Astrocyte (in vitro differentiated cells and primary cell): ENCODE results near the gene ELP4. TPM values are rescaled to one million over a fixed set of nuclear protein-coding genes. Genes with fewer than 3 reads are reported as not detected.

ENCODE experiments used
- DNase-seq: peaks from one replicate; pipeline ENCODE4 v3.0.0-alpha.2; 2010; ENCODE audit warnings: low read depth
- FAIRE-seq: peaks from 2 replicates; lab custom pipeline; 2011; peaks lifted over from hg19 to GRCh38; lab: Jason Lieb, UNC
- H2AFZ ChIP-seq: 2 replicates; pipeline ENCODE4 v1.6.0; 2012; ENCODE audit warnings: low read depth, low read length, inconsistent platforms
- H3K27ac ChIP-seq: 2 replicates; pipeline ENCODE4 v1.5.1; 2011; ENCODE audit warnings: low read depth, low read length, inconsistent platforms
- H3K27me3 ChIP-seq: 2 replicates; pipeline ENCODE4 v1.6.0; 2011; ENCODE audit warnings: low read length, inconsistent platforms; ENCODE audit not compliant: insufficient read depth
- H3K36me3 ChIP-seq: 2 replicates; pipeline ENCODE4 v1.5.1; 2011; ENCODE audit warnings: low read length, inconsistent platforms; ENCODE audit not compliant: insufficient read depth
- H3K4me1 ChIP-seq: 2 replicates; pipeline ENCODE4 v1.5.1; 2011; ENCODE audit warnings: low read length, inconsistent platforms; ENCODE audit not compliant: insufficient read depth
- H3K4me2 ChIP-seq: 2 replicates; pipeline ENCODE4 v1.6.0; 2012; ENCODE audit warnings: low read length, inconsistent platforms
- H3K4me3 ChIP-seq: 2 replicates; pipeline ENCODE4 v1.5.1; 2011; ENCODE audit warnings: low read depth, mild to moderate bottlenecking, low read length, inconsistent platforms; ENCODE audit not compliant: insufficient read depth
- H3K79me2 ChIP-seq: 2 replicates; pipeline ENCODE4 v1.6.0; 2012; ENCODE audit warnings: mild to moderate bottlenecking, low read length, inconsistent platforms; ENCODE audit not compliant: insufficient read depth
- H3K9ac ChIP-seq: 2 replicates; pipeline ENCODE4 v1.6.0; 2012; ENCODE audit warnings: mild to moderate bottlenecking, low read length, inconsistent platforms
- H3K9me3 ChIP-seq: 2 replicates; pipeline ENCODE4 v1.5.1; 2012; ENCODE audit warnings: low read depth, mild to moderate bottlenecking, low read length, inconsistent platforms; ENCODE audit not compliant: insufficient read depth
- H4K20me1 ChIP-seq: 2 replicates; pipeline ENCODE4 v1.6.0; 2012; ENCODE audit warnings: low read length, inconsistent platforms; ENCODE audit not compliant: insufficient read depth
- H3K27ac Mint-ChIP-seq: one replicate; pipeline ENCODE4 v1.8.0; 2021; ENCODE audit warnings: mild to moderate bottlenecking, mixed read lengths; ENCODE audit not compliant: unreplicated experiment
- H3K27me3 Mint-ChIP-seq: one replicate; pipeline ENCODE4 v1.8.0; 2021; ENCODE audit warnings: low read depth, mixed read lengths; ENCODE audit not compliant: unreplicated experiment
- H3K36me3 Mint-ChIP-seq: one replicate; pipeline ENCODE4 v1.8.0; 2021; ENCODE audit warnings: low read depth, mixed read lengths; ENCODE audit not compliant: unreplicated experiment
- H3K4me1 Mint-ChIP-seq: one replicate; pipeline ENCODE4 v1.8.0; 2021; ENCODE audit warnings: low read depth, mixed read lengths; ENCODE audit not compliant: unreplicated experiment
- H3K4me3 Mint-ChIP-seq: one replicate; pipeline ENCODE4 v1.8.0; 2021; ENCODE audit warnings: mild to moderate bottlenecking, moderate library complexity, mixed read lengths; ENCODE audit not compliant: unreplicated experiment
- H3K9me3 Mint-ChIP-seq: one replicate; pipeline ENCODE4 v1.8.0; 2021; ENCODE audit warnings: mild to moderate bottlenecking, mixed read lengths; ENCODE audit not compliant: unreplicated experiment
- EZH2 ChIP-seq: IDR thresholded peaks from 2 replicates; pipeline ENCODE4 v1.6.1; 2012; ENCODE audit warnings: mild to moderate bottlenecking, low read length, inconsistent platforms; ENCODE audit not compliant: insufficient read depth
- total RNA-seq: library from RNA; stranded (reverse); gene quantifications from 2 replicates; pipeline ENCODE4 v1.2.1, GENCODE V29; 2021
- TF ChIP-seq, protein P1 (sequence below): IDR thresholded peaks from 2 replicates; pipeline ENCODE4 v1.5.1; 2011; ENCODE audit warnings: low read depth, mild to moderate bottlenecking, inconsistent platforms, low read length, moderate library complexity; ENCODE audit not compliant: insufficient read depth

ELP4 gene
- total RNA-seq, 1 donor from 2014 or later: 12.9 TPM

DNA sequence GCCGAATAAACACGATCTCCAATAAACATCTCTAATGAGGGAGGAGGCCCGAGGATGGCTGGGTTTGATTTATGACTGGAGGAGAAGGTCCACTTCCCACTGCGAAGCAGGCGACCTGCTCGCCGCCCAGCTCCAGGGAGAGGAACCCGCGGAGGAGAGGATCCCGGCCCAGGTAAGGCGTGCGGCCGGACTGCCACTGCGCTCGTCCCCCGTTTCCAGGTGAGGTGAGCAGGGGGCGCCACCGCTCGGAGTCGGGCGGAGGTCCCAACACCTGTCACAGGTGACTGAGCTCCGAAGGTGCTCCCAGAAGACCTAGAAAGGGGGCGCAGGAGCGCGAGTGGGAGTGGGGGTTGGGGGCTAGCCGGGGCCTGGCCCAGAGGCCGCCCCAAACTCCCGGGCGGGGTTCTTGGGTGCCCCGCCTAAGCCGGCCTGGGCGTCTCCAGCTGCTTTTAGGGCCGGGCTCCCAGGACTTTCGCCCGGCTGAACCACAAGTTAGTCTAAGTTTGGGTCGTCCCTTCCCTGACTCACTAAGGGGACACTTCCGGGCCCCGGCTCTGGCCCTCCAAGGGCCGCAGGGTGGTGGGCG, 307.0 kb downstream of the ELP4 start:
- Mint-ChIP-seq H3K36me3 (peaks cover 3% of the 10 kb centered on the region), H3K4me3 (peak overlapping the region; percentile 57), H3K9me3 (peaks cover 10% of the 10 kb centered on the region), H3K4me1 (peaks cover 6% of the 10 kb centered on the region), H3K27me3 (peaks cover 70% of the 10 kb centered on the region), H3K27ac (peak overlapping the region; percentile 53)
- no peaks in the 10 kb centered on the region for H3K9me3 ChIP-seq
- TF ChIP-seq EZH2: no peak
- TF ChIP-seq, protein P1, sequence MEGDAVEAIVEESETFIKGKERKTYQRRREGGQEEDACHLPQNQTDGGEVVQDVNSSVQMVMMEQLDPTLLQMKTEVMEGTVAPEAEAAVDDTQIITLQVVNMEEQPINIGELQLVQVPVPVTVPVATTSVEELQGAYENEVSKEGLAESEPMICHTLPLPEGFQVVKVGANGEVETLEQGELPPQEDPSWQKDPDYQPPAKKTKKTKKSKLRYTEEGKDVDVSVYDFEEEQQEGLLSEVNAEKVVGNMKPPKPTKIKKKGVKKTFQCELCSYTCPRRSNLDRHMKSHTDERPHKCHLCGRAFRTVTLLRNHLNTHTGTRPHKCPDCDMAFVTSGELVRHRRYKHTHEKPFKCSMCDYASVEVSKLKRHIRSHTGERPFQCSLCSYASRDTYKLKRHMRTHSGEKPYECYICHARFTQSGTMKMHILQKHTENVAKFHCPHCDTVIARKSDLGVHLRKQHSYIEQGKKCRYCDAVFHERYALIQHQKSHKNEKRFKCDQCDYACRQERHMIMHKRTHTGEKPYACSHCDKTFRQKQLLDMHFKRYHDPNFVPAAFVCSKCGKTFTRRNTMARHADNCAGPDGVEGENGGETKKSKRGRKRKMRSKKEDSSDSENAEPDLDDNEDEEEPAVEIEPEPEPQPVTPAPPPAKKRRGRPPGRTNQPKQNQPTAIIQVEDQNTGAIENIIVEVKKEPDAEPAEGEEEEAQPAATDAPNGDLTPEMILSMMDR: no peak
- H3K9ac ChIP-seq: peak overlapping the region; percentile 49
- no peak overlapping the region for H3K27ac ChIP-seq
- peaks cover 60% of the 10 kb centered on the region for H3K27me3 ChIP-seq
- peak overlapping the region; percentile 76 for H2AFZ ChIP-seq
- no peak for FAIRE-seq
- peaks cover 6% of the 10 kb centered on the region for H3K79me2 ChIP-seq
- H3K36me3 ChIP-seq: no peaks in the 10 kb centered on the region
- H3K4me1 ChIP-seq: peaks cover 24% of the 10 kb centered on the region
- H4K20me1 ChIP-seq: no peaks in the 10 kb centered on the region
- H3K4me3 ChIP-seq: peak overlapping the region; percentile 60
- peak; percentile 8 for DNase-seq
- peak overlapping the region; percentile 99 for H3K4me2 ChIP-seq

DNA sequence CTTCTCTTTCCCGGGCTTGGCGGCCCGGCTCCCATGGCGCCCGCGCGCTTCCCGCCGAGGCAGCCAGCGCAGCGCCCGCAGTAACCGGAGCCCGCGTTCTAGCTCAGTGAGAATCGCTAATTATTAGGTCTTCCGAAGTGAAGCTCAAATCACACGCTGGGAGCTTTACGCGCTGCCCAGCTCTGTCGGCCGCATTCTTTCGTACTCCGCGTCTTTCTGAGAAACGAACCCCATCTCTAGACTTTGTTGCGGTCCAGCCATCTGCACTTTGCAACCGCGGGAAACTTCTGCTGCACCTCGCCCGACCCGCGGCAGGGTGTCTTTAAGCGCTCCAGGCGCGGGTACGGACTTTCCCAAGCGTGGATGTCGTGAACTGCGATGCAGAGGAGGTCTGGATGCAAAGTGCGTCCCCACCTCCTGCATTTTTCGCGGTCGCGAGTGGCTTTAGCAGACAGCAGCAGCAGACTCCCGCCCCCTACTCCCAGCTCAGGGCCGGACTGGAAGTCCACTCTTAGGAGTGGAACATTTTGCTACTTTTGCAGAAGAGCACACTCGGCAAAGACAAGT, 307.6 kb downstream of the ELP4 start:
- no peaks in the 10 kb centered on the region for H3K9me3 ChIP-seq
- Mint-ChIP-seq H3K4me1 (peaks cover 4% of the 10 kb centered on the region), H3K27me3 (peaks cover 73% of the 10 kb centered on the region), H3K36me3 (peaks cover 3% of the 10 kb centered on the region), H3K9me3 (peaks cover 15% of the 10 kb centered on the region), H3K27ac (no peak overlapping the region), H3K4me3 (no peak overlapping the region)
- TF ChIP-seq, protein P1: no peak
- TF ChIP-seq EZH2: peak; percentile 98
- peak overlapping the region; percentile 60 for H3K4me3 ChIP-seq
- peaks cover 21% of the 10 kb centered on the region for H3K4me1 ChIP-seq
- DNase-seq (peak; percentile 21), FAIRE-seq (no peak)
- peak overlapping the region; percentile 49 for H3K9ac ChIP-seq
- H4K20me1 ChIP-seq: no peaks in the 10 kb centered on the region
- H3K4me2 ChIP-seq: peak overlapping the region; percentile 99
- peaks cover 6% of the 10 kb centered on the region for H3K79me2 ChIP-seq
- H3K27ac ChIP-seq: no peak overlapping the region
- peak overlapping the region; percentile 76 for H2AFZ ChIP-seq
- no peaks in the 10 kb centered on the region for H3K36me3 ChIP-seq
- H3K27me3 ChIP-seq: peaks cover 64% of the 10 kb centered on the region
